ENCODE data around the gene CEP19. TPM values are rescaled to one million over a fixed set of nuclear protein-coding genes. Genes with fewer than 3 reads are reported as not detected.

CEP19 gene
- total RNA-seq, 1 experiment from 2014 or later = 1.3 TPM

GRCh38 chr3:196691386-196691785, 20.7 kb downstream of the CEP19 start:
- no peaks in the 10 kb centered on the region for H3K27me3 ChIP-seq (ENCODE audit: insufficient read depth, low read length)
- Mint-ChIP-seq H3K4me3 (no peak overlapping the region), H3K27ac (no peak overlapping the region), H3K27me3 (ENCODE audit: low read depth) (no peaks in the 10 kb centered on the region), H3K9me3 (peaks cover 0 to 2% of the 10 kb centered on the region in 2 experiments; a peak in 1 of 5 replicates), H3K36me3 (ENCODE audit: insufficient read depth in 1 of 3, low read depth in 3 of 3) (no peaks in the 10 kb centered on the region), H3K4me1 (peaks cover 8% of the 10 kb centered on the region in 2 experiments)
- no peak overlapping the region for H4K91ac ChIP-seq (ENCODE audit: insufficient read length, low read depth, low read length)
- H3K56ac ChIP-seq (ENCODE audit: insufficient read length, low read depth, low read length) = no peak overlapping the region
- H3K4me2 ChIP-seq (ENCODE audit: insufficient read depth, insufficient read length, low read length) = no peak overlapping the region
- no peak overlapping the region for H3K23ac ChIP-seq (ENCODE audit: insufficient read length, low read depth, low read length)
- no peaks in the 10 kb centered on the region for H3K79me2 ChIP-seq (ENCODE audit: insufficient read depth, low read length)
- no peak overlapping the region for H2BK120ac ChIP-seq (ENCODE audit: low read depth, low read length, poor library complexity, severe bottlenecking)
- no peak overlapping the region for H2AFZ ChIP-seq (ENCODE audit: low read length)
- no peak overlapping the region for H2BK5ac ChIP-seq (ENCODE audit: insufficient read length, low read length)
- H3K9me3 ChIP-seq (ENCODE audit: control insufficient read depth, low read depth, low read length) = no peaks in the 10 kb centered on the region
- no peaks in the 10 kb centered on the region for H4K20me1 ChIP-seq (ENCODE audit: control insufficient read depth, insufficient read depth, insufficient read length)
- H3K23me2 ChIP-seq (ENCODE audit: insufficient read length, low read depth, low read length, poor library complexity, severe bottlenecking) = no peaks in the 10 kb centered on the region
- no peaks in the 10 kb centered on the region; the same call in 1 of the 2 replicates for H3K4me1 ChIP-seq (ENCODE audit: insufficient read depth, low read length)
- no peak overlapping the region for H3K9ac ChIP-seq (ENCODE audit: extremely low read depth, insufficient read length, low read length)
- no peak overlapping the region for H3K27ac ChIP-seq (ENCODE audit: insufficient read length, low read depth, low read length)
- no peak overlapping the region for H3K18ac ChIP-seq (ENCODE audit: insufficient read length, low read depth, low read length)
- H2AK5ac ChIP-seq (ENCODE audit: insufficient read length, low read length) = no peak overlapping the region
- no peak overlapping the region for H2BK15ac ChIP-seq (ENCODE audit: low read depth, low read length)
- WGBS (ENCODE audit: extremely low coverage, insufficient read length, low lambda C conversion rate) = no CpG with 5 or more reads among the region's 8 CpGs
- no peak overlapping the region for H3K4ac ChIP-seq (ENCODE audit: low read depth, low read length)
- DNase-seq = no peak
- TF ChIP-seq, protein P1, sequence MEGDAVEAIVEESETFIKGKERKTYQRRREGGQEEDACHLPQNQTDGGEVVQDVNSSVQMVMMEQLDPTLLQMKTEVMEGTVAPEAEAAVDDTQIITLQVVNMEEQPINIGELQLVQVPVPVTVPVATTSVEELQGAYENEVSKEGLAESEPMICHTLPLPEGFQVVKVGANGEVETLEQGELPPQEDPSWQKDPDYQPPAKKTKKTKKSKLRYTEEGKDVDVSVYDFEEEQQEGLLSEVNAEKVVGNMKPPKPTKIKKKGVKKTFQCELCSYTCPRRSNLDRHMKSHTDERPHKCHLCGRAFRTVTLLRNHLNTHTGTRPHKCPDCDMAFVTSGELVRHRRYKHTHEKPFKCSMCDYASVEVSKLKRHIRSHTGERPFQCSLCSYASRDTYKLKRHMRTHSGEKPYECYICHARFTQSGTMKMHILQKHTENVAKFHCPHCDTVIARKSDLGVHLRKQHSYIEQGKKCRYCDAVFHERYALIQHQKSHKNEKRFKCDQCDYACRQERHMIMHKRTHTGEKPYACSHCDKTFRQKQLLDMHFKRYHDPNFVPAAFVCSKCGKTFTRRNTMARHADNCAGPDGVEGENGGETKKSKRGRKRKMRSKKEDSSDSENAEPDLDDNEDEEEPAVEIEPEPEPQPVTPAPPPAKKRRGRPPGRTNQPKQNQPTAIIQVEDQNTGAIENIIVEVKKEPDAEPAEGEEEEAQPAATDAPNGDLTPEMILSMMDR (conservative IDR thresholded peaks at IDR 0.05) = no peak
- no peak overlapping the region for H4K8ac ChIP-seq (replicated peaks; ENCODE audit: insufficient read length, low read depth, low read length)
- H4K5ac ChIP-seq (ENCODE audit: insufficient read length, low read depth, low read length) = no peak overlapping the region
- H2BK20ac ChIP-seq (ENCODE audit: low read depth, low read length, poor library complexity, severe bottlenecking) = no peak overlapping the region
- no peak overlapping the region for H2BK12ac ChIP-seq (ENCODE audit: insufficient read length, low read depth, low read length)
- H3T11ph ChIP-seq (ENCODE audit: low read length) = no peak overlapping the region
- H3K14ac ChIP-seq (ENCODE audit: insufficient read depth, low read length) = no peak overlapping the region
- no peaks in the 10 kb centered on the region for H3K79me1 ChIP-seq (ENCODE audit: insufficient read depth, low read depth, low read length, poor library complexity, severe bottlenecking)
